ENCODE results near the gene RAB9B. TPM values are rescaled to one million over a fixed set of nuclear protein-coding genes. Genes with fewer than 3 reads are reported as not detected.

The RAB9B gene
- polyA plus RNA-seq, 3 donors, result 0.01 to 0.08 TPM; not detected in 1

DNA sequence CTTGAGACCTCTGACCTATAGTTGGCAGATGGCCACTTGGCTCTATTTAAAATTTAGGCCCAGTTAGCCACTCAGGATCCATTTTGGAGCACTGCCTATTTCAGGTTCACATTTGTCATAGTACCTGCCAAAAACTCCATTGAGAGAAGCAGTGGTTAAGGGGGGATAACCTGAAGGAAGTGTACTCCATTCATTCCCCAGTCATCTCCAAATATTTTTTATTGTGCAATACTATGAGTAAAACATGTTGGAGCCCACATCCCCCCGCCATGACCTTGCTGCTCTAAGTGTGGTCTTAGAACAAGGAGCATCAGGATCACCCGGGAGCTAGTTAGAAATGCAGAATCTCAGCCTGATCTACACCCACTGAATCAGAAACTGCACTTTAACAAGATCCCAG, 34.4 kb downstream of the RAB9B start:
- H3K27ac Mint-ChIP-seq, result no peak overlapping the region
- H3K27me3 Mint-ChIP-seq (ENCODE audit: low read depth in 3 of 3), result peaks cover 0 to 8% (median 3%) of the 10 kb centered on the region in 3 donors
- Histone ChIP-seq H3K27me3 (ENCODE audit: control insufficient read depth in 2 of 2, insufficient read depth in 2 of 2, low read length in 2 of 2) (no peaks in the 10 kb centered on the region), H3K4me2 (replicated peaks; ENCODE audit: extremely low read depth, low read length, poor library complexity, severe bottlenecking) (no peak overlapping the region), H3K79me2 (ENCODE audit: insufficient read depth, low read length) (no peaks in the 10 kb centered on the region), H3K4me1 (ENCODE audit: control insufficient read depth in 1 of 2, insufficient read depth in 2 of 2, low read length in 2 of 2) (no peaks in the 10 kb centered on the region), H3K9me3 (replicated peaks in 1 of 2; ENCODE audit: control insufficient read depth in 1 of 2, insufficient read depth in 1 of 2, low read length in 2 of 2) (no peaks in the 10 kb centered on the region), H3K27ac (ENCODE audit: low read depth in 1 of 2, low read length in 2 of 2) (no peak overlapping the region), H3K36me3 (replicated peaks in 1 of 2; ENCODE audit: control insufficient read depth in 1 of 2, insufficient read depth in 2 of 2, low read length in 2 of 2) (no peaks in the 10 kb centered on the region), H3K4me3 (replicated peaks in 1 of 3; ENCODE audit: low read depth in 2 of 3, low read length in 3 of 3) (no peak overlapping the region), H3K9ac (ENCODE audit: insufficient read depth, low read length, poor library complexity, severe bottlenecking) (no peak overlapping the region), H4K20me1 (ENCODE audit: insufficient read depth, low read length) (no peaks in the 10 kb centered on the region), H2AFZ (ENCODE audit: insufficient read depth, low read depth, low read length, poor library complexity, severe bottlenecking) (no peak overlapping the region)
- H3K9me3 Mint-ChIP-seq, result no peaks in the 10 kb centered on the region
- TF ChIP-seq, protein P1, sequence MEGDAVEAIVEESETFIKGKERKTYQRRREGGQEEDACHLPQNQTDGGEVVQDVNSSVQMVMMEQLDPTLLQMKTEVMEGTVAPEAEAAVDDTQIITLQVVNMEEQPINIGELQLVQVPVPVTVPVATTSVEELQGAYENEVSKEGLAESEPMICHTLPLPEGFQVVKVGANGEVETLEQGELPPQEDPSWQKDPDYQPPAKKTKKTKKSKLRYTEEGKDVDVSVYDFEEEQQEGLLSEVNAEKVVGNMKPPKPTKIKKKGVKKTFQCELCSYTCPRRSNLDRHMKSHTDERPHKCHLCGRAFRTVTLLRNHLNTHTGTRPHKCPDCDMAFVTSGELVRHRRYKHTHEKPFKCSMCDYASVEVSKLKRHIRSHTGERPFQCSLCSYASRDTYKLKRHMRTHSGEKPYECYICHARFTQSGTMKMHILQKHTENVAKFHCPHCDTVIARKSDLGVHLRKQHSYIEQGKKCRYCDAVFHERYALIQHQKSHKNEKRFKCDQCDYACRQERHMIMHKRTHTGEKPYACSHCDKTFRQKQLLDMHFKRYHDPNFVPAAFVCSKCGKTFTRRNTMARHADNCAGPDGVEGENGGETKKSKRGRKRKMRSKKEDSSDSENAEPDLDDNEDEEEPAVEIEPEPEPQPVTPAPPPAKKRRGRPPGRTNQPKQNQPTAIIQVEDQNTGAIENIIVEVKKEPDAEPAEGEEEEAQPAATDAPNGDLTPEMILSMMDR (IDR thresholded peaks at IDR 0.05), result no peak
- DNase-seq, result no peak
- peaks cover 4% of the 10 kb centered on the region for H3K4me1 Mint-ChIP-seq
- intact Hi-C loops (cut with micrococcal nuclease), result no loop called here
- H3K36me3 Mint-ChIP-seq, result no peaks in the 10 kb centered on the region
- H3K4me3 Mint-ChIP-seq, result no peak overlapping the region
- no CpG with 5 or more reads among the region's 2 CpGs for WGBS (ENCODE audit: insufficient coverage)

GRCh38 chrX:103794119-103794518, 37.9 kb downstream of the RAB9B start:
- no peak for DNase-seq
- no CpG with 5 or more reads among the region's 4 CpGs for WGBS (ENCODE audit: insufficient coverage)
- Mint-ChIP-seq H3K36me3 (no peaks in the 10 kb centered on the region), H3K9me3 (no peaks in the 10 kb centered on the region), H3K4me3 (no peak overlapping the region), H3K4me1 (peaks cover 3% of the 10 kb centered on the region), H3K27ac (no peak overlapping the region), H3K27me3 (ENCODE audit: low read depth in 3 of 3) (peaks cover 0 to 8% (median 1%) of the 10 kb centered on the region in 3 donors)
- Histone ChIP-seq H3K9me3 (replicated peaks in 1 of 2; ENCODE audit: control insufficient read depth in 1 of 2, insufficient read depth in 1 of 2, low read length in 2 of 2) (no peaks in the 10 kb centered on the region), H3K9ac (ENCODE audit: insufficient read depth, low read length, poor library complexity, severe bottlenecking) (no peak overlapping the region), H3K4me2 (replicated peaks; ENCODE audit: extremely low read depth, low read length, poor library complexity, severe bottlenecking) (no peak overlapping the region), H3K36me3 (replicated peaks in 1 of 2; ENCODE audit: control insufficient read depth in 1 of 2, insufficient read depth in 2 of 2, low read length in 2 of 2) (no peaks in the 10 kb centered on the region), H3K27ac (ENCODE audit: low read depth in 1 of 2, low read length in 2 of 2) (no peak overlapping the region), H4K20me1 (ENCODE audit: insufficient read depth, low read length) (no peaks in the 10 kb centered on the region), H3K27me3 (ENCODE audit: control insufficient read depth in 2 of 2, insufficient read depth in 2 of 2, low read length in 2 of 2) (no peaks in the 10 kb centered on the region), H2AFZ (ENCODE audit: insufficient read depth, low read depth, low read length, poor library complexity, severe bottlenecking) (no peak overlapping the region), H3K4me1 (ENCODE audit: control insufficient read depth in 1 of 2, insufficient read depth in 2 of 2, low read length in 2 of 2) (peaks cover 0 to 2% of the 10 kb centered on the region in 2 donors), H3K4me3 (replicated peaks in 1 of 3; ENCODE audit: low read depth in 2 of 3, low read length in 3 of 3) (no peak overlapping the region), H3K79me2 (ENCODE audit: insufficient read depth, low read length) (no peaks in the 10 kb centered on the region)
- TF ChIP-seq, protein P1 (IDR thresholded peaks at IDR 0.05), result no peak
- intact Hi-C loops (cut with micrococcal nuclease), result no loop called here

Data from CD14-positive monocyte (primary cell).